H1 (cell line): ENCODE results near the gene KDM6B. TPM values are rescaled to one million over a fixed set of nuclear protein-coding genes. Genes with fewer than 3 reads are reported as not detected.

Source experiments
- CTCF ChIA-PET: fragments of 300-600 bp; sonication (Branson Sonifier 250); formaldehyde crosslinking; loops from one replicate; lab custom pipeline; 2021; ENCODE audit not compliant: partially characterized antibody; lab: Charles Lee
- POLR2A ChIA-PET: fragments of 300-600 bp; sonication (Branson Sonifier 250); formaldehyde crosslinking; loops from one replicate; lab custom pipeline; 2021; ENCODE audit warnings: inconsistent platforms; ENCODE audit not compliant: partially characterized antibody; lab: Charles Lee
- DNase-seq, 2 experiments: peaks; one replicate each; pipeline versions ENCODE4 v3.0.0 to v3.0.0-alpha.2; 2010 to 2022; ENCODE audit warnings: low spot score in 2 of 2, low read depth in 1 of 2, mixed read lengths in 1 of 2
- FAIRE-seq: peaks from 2 replicates; lab custom pipeline; 2011; peaks lifted over from hg19 to GRCh38; lab: Jason Lieb, UNC
- H2AFZ ChIP-seq: 2 replicates; pipeline ENCODE4 v1.8.1; 2012; ENCODE audit warnings: low read length, inconsistent platforms
- H2AK5ac ChIP-seq: 2 replicates; pipeline ENCODE4 v1.6.1; 2013; ENCODE audit warnings: low read depth, low read length
- H2BK120ac ChIP-seq: replicated peaks from 2 replicates; pipeline ENCODE3; 2013; ENCODE audit warnings: low read depth, low read length, inconsistent platforms
- H2BK12ac ChIP-seq: 2 replicates; pipeline ENCODE4 v1.6.1; 2013; ENCODE audit warnings: low read depth, low read length
- H2BK15ac ChIP-seq: 2 replicates; pipeline ENCODE4 v1.6.1; 2013; ENCODE audit warnings: low read length
- H2BK20ac ChIP-seq: 2 replicates; pipeline ENCODE4 v1.6.1; 2013; ENCODE audit warnings: low read length
- H2BK5ac ChIP-seq: 2 replicates; pipeline ENCODE4 v1.6.1; 2013; ENCODE audit warnings: low read depth, low read length
- H3K14ac ChIP-seq: 2 replicates; pipeline ENCODE4 v1.6.1; 2013; ENCODE audit warnings: inconsistent platforms; ENCODE audit not compliant: insufficient read length
- H3K18ac ChIP-seq: 2 replicates; pipeline ENCODE4 v1.6.1; 2013; ENCODE audit warnings: low read length; ENCODE audit errors: extremely low read depth
- H3K23ac ChIP-seq: 2 replicates; pipeline ENCODE4 v1.6.1; 2013; ENCODE audit warnings: inconsistent platforms; ENCODE audit not compliant: insufficient read length
- H3K23me2 ChIP-seq: 2 replicates; pipeline ENCODE4 v1.6.1; 2013; ENCODE audit warnings: low read depth, low read length
- H3K27ac ChIP-seq: 2 replicates; pipeline ENCODE4 v1.6.1; 2011; ENCODE audit warnings: low read depth, low read length, inconsistent platforms
- H3K27me3 ChIP-seq, 4 experiments: replicated peaks in 1 of 4; 1 replicate in 1 of 4; 2 replicates in 3 of 4; pipeline versions ENCODE4 v1.6.1 to v1.8.1; 2011 to 2013; ENCODE audit warnings: low read length in 3 of 4, mild to moderate bottlenecking in 3 of 4, inconsistent platforms in 2 of 4, mixed read lengths in 2 of 4, moderate library complexity in 1 of 4; ENCODE audit not compliant: control insufficient read depth in 3 of 4, insufficient read depth in 3 of 4; ENCODE audit errors: extremely low read depth in 1 of 4
- H3K36me3 ChIP-seq, 4 experiments: 2 replicates each; pipeline versions ENCODE4 v1.6.1 to v1.8.1; 2011 to 2013; ENCODE audit warnings: mild to moderate bottlenecking in 4 of 4, low read length in 3 of 4, moderate library complexity in 2 of 4, control low read depth in 1 of 4, inconsistent platforms in 1 of 4; ENCODE audit not compliant: insufficient read depth in 4 of 4, control insufficient read depth in 2 of 4
- H3K4ac ChIP-seq: replicated peaks from 2 replicates; pipeline ENCODE3; 2013; ENCODE audit warnings: low read length, low read depth, mixed read lengths, inconsistent platforms; ENCODE audit not compliant: insufficient read length
- H3K4me1 ChIP-seq, 4 experiments: replicated peaks in 1 of 4; 1 replicate in 1 of 4; 2 replicates in 3 of 4; pipeline versions ENCODE4 v1.6.1 to v1.8.1; 2011 to 2013; ENCODE audit warnings: low read length in 3 of 4, inconsistent platforms in 2 of 4, mixed read lengths in 1 of 4; ENCODE audit not compliant: insufficient read depth in 4 of 4, control insufficient read depth in 3 of 4
- H3K4me2 ChIP-seq, 2 experiments: 2 replicates each; pipeline versions ENCODE4 v1.6.1 to v1.8.1; 2011 to 2013; ENCODE audit warnings: low read depth in 2 of 2, low read length in 2 of 2, control low read depth in 1 of 2, inconsistent platforms in 1 of 2, mild to moderate bottlenecking in 1 of 2; ENCODE audit not compliant: insufficient read depth in 1 of 2
- H3K4me3 ChIP-seq, 4 experiments: fragments of 200-600, 300-600 bp in 1 of 4; sonication (generic), shearing (Covaris generic), sonication (Bioruptor Twin) in 1 of 4; 2 replicates each; pipeline versions ENCODE4 v1.5.1 to v1.8.1; 2011 to 2016; ENCODE audit warnings: low read length in 4 of 4, low read depth in 3 of 4, control low read depth in 2 of 4, inconsistent platforms in 2 of 4, mild to moderate bottlenecking in 2 of 4, mixed read lengths in 1 of 4, moderate library complexity in 1 of 4; ENCODE audit not compliant: insufficient read depth in 2 of 4; ENCODE audit errors: extremely low read depth in 1 of 4
- H3K56ac ChIP-seq: replicated peaks from 2 replicates; pipeline ENCODE3; 2013; ENCODE audit warnings: low read depth, mild to moderate bottlenecking, mixed read lengths, low read length, inconsistent platforms; ENCODE audit not compliant: insufficient read length
- H3K79me1 ChIP-seq: 2 replicates; pipeline ENCODE4 v1.6.1; 2013; ENCODE audit warnings: low read depth, low read length, control low read depth
- H3K79me2 ChIP-seq, 2 experiments: 2 replicates each; pipeline versions ENCODE4 v1.6.1 to v1.8.1; 2012 to 2013; ENCODE audit warnings: low read length in 2 of 2, mild to moderate bottlenecking in 2 of 2, inconsistent platforms in 1 of 2; ENCODE audit not compliant: insufficient read depth in 2 of 2, control insufficient read depth in 1 of 2
- H3K9ac ChIP-seq, 4 experiments: replicated peaks in 1 of 4; 1 replicate in 1 of 4; 2 replicates in 3 of 4; pipeline versions ENCODE4 v1.6.1 to v1.8.1; 2011 to 2013; ENCODE audit warnings: low read depth in 3 of 4, low read length in 3 of 4, control low read depth in 2 of 4, mild to moderate bottlenecking in 2 of 4, moderate library complexity in 2 of 4, inconsistent platforms in 1 of 4; ENCODE audit errors: extremely low read depth in 1 of 4
- H3K9me3 ChIP-seq, 2 experiments: 2 replicates each; pipeline versions ENCODE4 v1.6.1 to v1.8.1; 2012 to 2013; ENCODE audit warnings: mild to moderate bottlenecking in 2 of 2, moderate library complexity in 2 of 2, control low read depth in 1 of 2, inconsistent platforms in 1 of 2, low read depth in 1 of 2, low read length in 1 of 2, mixed read lengths in 1 of 2; ENCODE audit not compliant: insufficient read depth in 2 of 2
- H4K20me1 ChIP-seq, 2 experiments: replicated peaks in 1 of 2; 2 replicates each; pipeline versions ENCODE3 to v1.8.1; 2011 to 2013; ENCODE audit warnings: inconsistent platforms in 2 of 2, low read length in 2 of 2, mild to moderate bottlenecking in 1 of 2; ENCODE audit not compliant: insufficient read depth in 2 of 2, control insufficient read depth in 1 of 2
- H4K5ac ChIP-seq: 2 replicates; pipeline ENCODE4 v1.6.1; 2013; ENCODE audit warnings: low read length, low read depth, mixed read lengths, inconsistent platforms; ENCODE audit not compliant: insufficient read length
- H4K8ac ChIP-seq: 2 replicates; pipeline ENCODE4 v1.8.0; 2013; ENCODE audit warnings: mild to moderate bottlenecking, moderate library complexity, low read length, inconsistent platforms; ENCODE audit not compliant: insufficient read depth; ENCODE audit errors: extremely low read depth
- H4K91ac ChIP-seq: replicated peaks from 2 replicates; pipeline ENCODE3; 2013; ENCODE audit warnings: low read length, mixed read lengths, inconsistent platforms; ENCODE audit not compliant: insufficient read length
- FOSL1 ChIP-seq: IDR thresholded peaks from 2 replicates; pipeline ENCODE4 v1.6.1; 2011; ENCODE audit warnings: mild to moderate bottlenecking, low read depth, low read length, moderate library complexity; ENCODE audit not compliant: insufficient read depth
- NRF1 ChIP-seq: IDR thresholded peaks from 2 replicates; pipeline ENCODE4 v1.6.1; 2011; ENCODE audit warnings: mild to moderate bottlenecking, low read depth, low read length, improper control_type of control experiment
- SIN3A ChIP-seq, 2 experiments: IDR thresholded peaks in 1 of 2; conservative IDR thresholded peaks in 1 of 2; 2 replicates each; pipeline ENCODE4 v1.6.1; 2011 to 2012; ENCODE audit warnings: low read length in 2 of 2, improper control_type of control experiment in 1 of 2, low read depth in 1 of 2, mild to moderate bottlenecking in 1 of 2
- SP1 ChIP-seq: IDR thresholded peaks from 2 replicates; pipeline ENCODE4 v1.6.1; 2011; ENCODE audit warnings: low read depth, low read length
- TAF7 ChIP-seq: optimal IDR thresholded peaks from 2 replicates; pipeline ENCODE3; 2011; ENCODE audit warnings: low read depth, mild to moderate bottlenecking, inconsistent platforms, low read length, moderate library complexity, borderline replicate concordance
- WGBS, 2 experiments: shearing (Covaris generic) in 1 of 2; methylation state at CpG; one replicate each; pipeline versions ENCODE4 v1.1.6 to v1.1.7; 2013 to 2015; ENCODE audit warnings: low lambda C conversion rate in 2 of 2, mixed read lengths in 2 of 2, inconsistent platforms in 1 of 2, low coverage in 1 of 2, missing lambda C conversion rate in 1 of 2; ENCODE audit not compliant: insufficient replicate concordance in 2 of 2, insufficient coverage in 1 of 2, insufficient read length in 1 of 2; ENCODE audit errors: extremely low coverage in 1 of 2, missing lambda C conversion rate in 1 of 2; 5-methylcytosine and 5-hydroxymethylcytosine counted together
- polyA plus RNA-seq, 7 experiments: library from polyadenylated mRNA; depleted of rRNA in 3 of 7; stranded (reverse) in 5 of 7; unstranded in 2 of 7; fragments of >200 nt in 5 of 7; fragments of 200-250 nt in 2 of 7; gene quantifications; 1 replicate in 5 of 7; 2 replicates in 1 of 7; 4 replicates in 1 of 7; pipeline versions ENCODE4 v1.2.1 to v1.2.3, GENCODE V29; 2011 to 2013; ENCODE audit warnings: missing spikeins in 2 of 7, mixed read lengths in 2 of 7
- total RNA-seq: library from RNA; stranded (reverse); fragmentation: NEBNext Ultra II Directional; extraction: Animal tissue kit (Norgen Biotek cat#: 25700); gene quantifications from 2 replicates; pipeline ENCODE4 v1.2.1, GENCODE V29; 2021

Gene KDM6B
- total and polyA plus RNA-seq, 2 of the 8 experiments (the other 6 are each of a cell fraction or from before 2014, with no cell fraction given) = 0.48 to 3.7 TPM

- Histone ChIP-seq H3K4me1 (no peaks in the 10 kb centered on the region), H3K27ac (no peak overlapping the region), H3K4me3 (no peak overlapping the region), H2AK5ac (no peak overlapping the region), H3K23me2 (no peaks in the 10 kb centered on the region), H2BK20ac (no peak overlapping the region), H2BK15ac (no peak overlapping the region), H2BK120ac (no peak overlapping the region), H2AFZ (no peak overlapping the region), H3K4me2 (no peak overlapping the region), H3K79me1 (no peaks in the 10 kb centered on the region), H2BK12ac (no peak overlapping the region), H4K91ac (no peak overlapping the region), H4K8ac (no peak overlapping the region), H3K4ac (no peak overlapping the region), H3K9ac (no peak overlapping the region), H3K18ac (no peak overlapping the region), H3K23ac (no peak overlapping the region), H4K20me1 (no peaks in the 10 kb centered on the region), H3K56ac (no peak overlapping the region), H4K5ac (no peak overlapping the region), H3K79me2 (no peaks in the 10 kb centered on the region), H3K36me3 (peaks cover 3 to 10% (median 4%) of the 10 kb centered on the region in 4 experiments; a peak in 5 of 8 replicates), H3K14ac (no peak overlapping the region), H3K9me3 (no peaks in the 10 kb centered on the region), H2BK5ac (no peak overlapping the region), H3K27me3 (no peaks in the 10 kb centered on the region)
- ChIA-PET POLR2A (interaction anchor here (1.1 kb wide), 1 partner anchor 19 kb away, joined by 3 read pairs; the partner anchor contains the start of gene NAA38), CTCF (interaction anchor here (1.9 kb wide), 1 partner anchor 14 kb away, joined by 5 read pairs; no protein-coding TSS in a partner anchor)
- 86% methylated on average over 2 of the region's 2 CpGs; no CpG with 5 or more reads in 1 of the 2 experiments for WGBS, 2 experiments
- FAIRE-seq (no peak), DNase-seq (no peak)
- TF ChIP-seq TAF7 (no peak), SP1 (no peak), FOSL1 (no peak), SIN3A (conservative IDR thresholded peaks at IDR 0.05 in 1 of 2, IDR thresholded peaks at IDR 0.05 in 1 of 2; ENCODE audit: low read depth in 1 of 2, low read length in 2 of 2) (no peak), NRF1 (no peak)
Observed at GRCh38 chr17:7875804-7876370, 41.9 kb downstream of the KDM6B start.
